Suppressor macrophage treated with lipopolysaccharide for 4 hours (primary cell): ENCODE data around the gene PCDHGB6.
"Not testable (repeated sequence)": the region's sequence is repeated elsewhere in the genome, so short reads cannot be mapped to it uniquely, and the experiment has no call there.

Experiments
- DNase-seq: peaks from one replicate; pipeline ENCODE4 v3.0.0-alpha.2; 2020

PCDHGB6 gene

DNA sequence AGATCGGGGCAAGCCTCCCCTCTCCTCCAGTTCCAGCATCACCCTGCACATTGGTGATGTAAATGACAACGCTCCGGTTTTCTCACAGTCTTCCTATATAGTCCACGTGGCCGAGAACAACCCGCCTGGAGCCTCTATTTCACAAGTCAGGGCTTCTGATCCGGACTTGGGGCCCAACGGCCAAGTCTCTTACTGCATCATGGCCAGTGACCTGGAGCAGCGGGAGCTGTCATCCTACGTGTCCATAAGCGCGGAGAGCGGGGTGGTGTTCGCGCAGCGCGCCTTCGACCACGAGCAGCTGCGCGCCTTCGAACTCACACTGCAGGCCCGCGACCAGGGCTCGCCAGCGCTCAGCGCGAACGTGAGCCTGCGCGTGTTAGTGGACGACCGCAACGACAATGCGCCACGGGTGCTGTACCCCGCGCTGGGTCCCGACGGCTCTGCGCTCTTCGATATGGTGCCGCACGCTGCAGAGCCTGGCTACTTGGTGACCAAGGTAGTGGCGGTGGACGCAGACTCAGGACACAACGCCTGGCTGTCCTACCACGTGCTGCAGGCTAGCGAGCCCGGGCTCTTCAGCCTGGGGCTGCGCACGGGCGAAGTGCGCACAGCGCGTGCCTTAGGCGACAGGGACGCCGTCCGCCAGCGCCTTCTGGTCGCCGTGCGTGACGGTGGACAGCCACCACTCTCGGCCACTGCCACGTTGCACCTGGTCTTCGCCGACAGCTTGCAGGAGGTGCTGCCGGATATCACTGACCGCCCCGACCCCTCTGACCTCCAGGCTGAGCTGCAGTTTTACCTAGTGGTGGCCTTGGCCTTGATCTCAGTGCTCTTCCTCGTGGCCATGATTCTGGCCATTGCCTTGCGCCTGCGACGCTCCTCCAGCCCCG, 18.4 kb upstream of the PCDHGB6 start:
- no peak for DNase-seq

DNA sequence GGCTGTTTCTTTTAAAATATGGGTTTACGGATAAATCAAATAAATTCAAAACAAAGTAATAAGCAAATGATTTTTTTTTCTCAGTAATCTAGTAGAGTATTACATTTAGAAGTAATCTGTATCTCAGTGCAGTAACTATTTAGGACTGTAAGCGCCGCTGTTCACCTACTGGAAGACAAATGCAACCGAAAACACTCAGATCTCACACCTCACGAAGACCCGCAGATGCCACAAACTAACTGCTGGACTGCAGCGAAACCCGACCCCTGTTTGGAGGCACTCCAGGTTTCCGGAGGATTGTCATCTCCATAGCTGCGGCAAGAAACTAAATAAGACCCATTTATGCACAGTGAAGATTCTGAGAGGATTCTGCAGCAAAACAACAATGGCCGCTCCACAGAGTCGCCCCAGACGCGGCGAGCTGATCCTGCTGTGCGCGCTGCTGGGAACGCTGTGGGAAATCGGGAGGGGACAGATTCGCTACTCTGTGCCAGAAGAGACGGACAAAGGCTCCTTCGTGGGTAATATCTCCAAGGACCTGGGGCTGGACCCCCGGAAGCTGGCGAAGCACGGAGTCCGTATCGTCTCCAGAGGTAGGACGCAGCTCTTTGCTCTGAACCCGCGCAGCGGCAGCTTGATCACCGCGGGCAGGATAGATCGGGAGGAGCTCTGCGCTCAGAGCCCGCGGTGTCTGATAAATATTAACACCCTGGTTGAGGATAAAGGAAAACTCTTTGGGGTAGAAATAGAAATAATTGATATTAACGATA, 15.2 kb upstream of the PCDHGB6 start, which contains the start of gene PCDHGA8:
TSS of gene PCDHGA8 (plus strand) at position 205 of the 770 bp plus-strand sequence. CDS start at position 386, 181 bp downstream.
- no peak for DNase-seq

DNA sequence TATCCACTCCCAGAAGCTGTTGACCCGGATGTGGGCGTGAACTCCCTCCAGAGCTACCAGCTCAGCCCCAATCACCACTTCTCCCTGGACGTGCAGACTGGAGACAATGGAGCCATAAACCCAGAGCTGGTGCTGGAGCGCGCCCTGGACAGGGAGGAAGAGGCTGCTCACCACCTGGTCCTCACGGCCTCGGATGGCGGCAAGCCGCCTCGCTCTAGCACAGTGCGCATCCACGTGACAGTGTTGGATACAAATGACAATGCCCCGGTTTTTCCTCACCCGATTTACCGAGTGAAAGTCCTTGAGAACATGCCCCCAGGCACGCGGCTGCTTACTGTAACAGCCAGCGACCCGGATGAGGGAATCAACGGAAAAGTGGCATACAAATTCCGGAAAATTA, 14.6 kb upstream of the PCDHGB6 start:
- DNase-seq = no peak

DNA sequence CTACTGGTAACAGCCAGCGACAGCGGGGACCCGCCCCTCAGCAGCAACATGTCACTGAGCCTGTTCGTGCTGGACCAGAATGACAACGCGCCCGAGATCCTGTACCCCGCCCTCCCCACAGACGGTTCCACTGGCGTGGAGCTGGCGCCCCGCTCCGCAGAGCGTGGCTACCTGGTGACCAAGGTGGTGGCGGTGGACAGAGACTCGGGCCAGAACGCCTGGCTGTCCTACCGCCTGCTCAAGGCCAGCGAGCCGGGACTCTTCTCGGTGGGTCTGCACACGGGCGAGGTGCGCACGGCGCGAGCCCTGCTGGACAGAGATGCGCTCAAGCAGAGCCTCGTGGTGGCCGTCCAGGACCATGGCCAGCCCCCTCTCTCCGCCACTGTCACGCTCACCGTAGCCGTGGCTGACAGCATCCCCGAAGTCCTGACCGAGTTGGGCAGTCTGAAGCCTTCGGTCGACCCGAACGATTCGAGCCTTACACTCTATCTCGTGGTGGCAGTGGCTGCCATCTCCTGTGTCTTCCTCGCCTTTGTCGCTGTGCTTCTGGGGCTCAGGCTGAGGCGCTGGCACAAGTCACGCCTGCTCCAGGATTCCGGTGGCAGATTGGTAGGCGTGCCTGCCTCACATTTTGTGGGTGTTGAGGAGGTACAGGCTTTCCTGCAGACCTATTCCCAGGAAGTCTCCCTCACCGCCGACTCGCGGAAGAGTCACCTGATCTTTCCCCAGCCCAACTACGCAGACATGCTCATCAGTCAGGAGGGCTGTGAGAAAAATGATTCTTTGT, 13.2 kb upstream of the PCDHGB6 start:
- DNase-seq = not testable (repeated sequence)

DNA sequence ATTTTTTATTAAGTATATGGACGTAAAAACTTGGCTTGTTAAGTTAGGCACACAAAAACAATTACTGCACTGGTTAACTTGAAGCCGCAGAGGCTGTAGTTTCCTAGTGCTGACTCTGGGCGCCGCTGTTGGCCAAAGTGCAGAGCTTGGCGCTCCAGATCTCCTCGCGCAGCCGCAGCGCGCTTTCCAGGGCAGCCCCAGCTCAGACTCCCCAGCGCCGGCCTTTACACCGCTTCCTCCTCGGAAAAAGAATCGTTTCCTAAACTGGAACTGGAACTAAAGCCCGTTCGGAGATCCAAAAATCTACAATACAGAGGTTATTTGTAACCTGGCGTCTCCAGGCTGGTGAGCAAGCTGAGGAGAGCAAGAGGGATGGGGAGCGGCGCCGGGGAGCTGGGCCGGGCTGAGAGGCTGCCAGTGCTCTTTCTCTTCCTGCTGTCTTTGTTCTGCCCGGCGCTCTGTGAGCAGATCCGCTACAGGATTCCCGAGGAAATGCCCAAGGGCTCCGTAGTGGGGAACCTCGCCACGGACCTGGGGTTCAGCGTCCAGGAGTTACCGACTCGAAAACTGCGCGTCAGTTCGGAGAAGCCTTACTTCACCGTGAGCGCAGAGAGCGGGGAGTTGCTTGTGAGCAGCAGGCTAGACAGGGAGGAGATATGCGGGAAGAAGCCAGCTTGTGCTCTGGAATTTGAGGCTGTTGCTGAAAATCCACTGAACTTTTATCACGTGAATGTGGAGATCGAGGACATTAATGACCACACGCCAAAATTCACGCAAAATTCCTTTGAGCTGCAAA, 9.9 kb upstream of the PCDHGB6 start, which contains the start of gene PCDHGB5:
TSS of gene PCDHGB5 (plus strand) at position 192 of the 796 bp plus-strand sequence. CDS start at position 373, 181 bp downstream.
- DNase-seq = peak; percentile 51

DNA sequence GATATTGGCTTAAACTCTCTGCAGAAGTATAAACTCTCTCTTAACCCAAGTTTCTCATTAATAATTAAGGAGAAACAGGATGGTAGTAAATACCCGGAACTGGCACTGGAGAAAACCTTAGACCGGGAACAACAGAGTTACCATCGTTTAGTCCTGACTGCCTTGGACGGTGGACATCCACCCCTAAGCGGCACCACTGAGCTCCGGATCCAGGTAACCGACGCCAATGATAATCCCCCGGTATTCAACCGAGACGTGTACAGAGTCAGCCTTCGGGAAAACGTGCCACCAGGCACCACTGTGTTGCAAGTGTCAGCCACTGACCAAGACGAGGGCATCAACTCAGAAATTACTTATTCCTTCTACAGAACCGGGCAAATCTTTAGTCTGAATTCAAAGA, 9.2 kb upstream of the PCDHGB6 start:
- no peak for DNase-seq

DNA sequence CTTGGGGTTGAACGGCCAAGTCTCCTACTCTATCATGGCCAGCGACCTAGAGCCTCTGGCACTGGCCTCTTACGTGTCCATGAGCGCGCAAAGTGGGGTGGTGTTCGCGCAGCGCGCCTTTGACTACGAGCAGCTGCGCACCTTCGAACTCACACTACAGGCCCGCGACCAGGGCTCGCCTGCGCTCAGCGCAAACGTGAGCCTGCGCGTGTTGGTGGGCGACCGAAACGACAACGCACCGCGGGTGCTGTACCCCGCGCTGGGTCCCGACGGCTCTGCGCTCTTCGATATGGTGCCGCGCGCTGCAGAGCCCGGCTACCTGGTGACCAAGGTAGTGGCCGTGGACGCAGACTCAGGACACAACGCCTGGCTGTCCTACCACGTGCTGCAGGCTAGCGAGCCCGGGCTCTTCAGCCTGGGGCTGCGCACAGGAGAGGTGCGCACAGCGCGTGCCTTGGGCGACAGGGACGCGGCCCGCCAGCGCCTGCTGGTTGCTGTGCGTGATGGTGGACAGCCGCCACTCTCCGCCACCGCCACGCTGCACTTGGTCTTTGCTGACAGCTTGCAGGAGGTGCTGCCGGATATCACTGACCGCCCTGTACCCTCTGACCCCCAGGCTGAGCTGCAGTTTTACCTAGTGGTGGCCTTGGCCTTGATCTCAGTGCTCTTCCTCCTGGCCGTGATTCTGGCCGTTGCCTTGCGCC, 8.1 kb upstream of the PCDHGB6 start:
- no peak for DNase-seq

DNA sequence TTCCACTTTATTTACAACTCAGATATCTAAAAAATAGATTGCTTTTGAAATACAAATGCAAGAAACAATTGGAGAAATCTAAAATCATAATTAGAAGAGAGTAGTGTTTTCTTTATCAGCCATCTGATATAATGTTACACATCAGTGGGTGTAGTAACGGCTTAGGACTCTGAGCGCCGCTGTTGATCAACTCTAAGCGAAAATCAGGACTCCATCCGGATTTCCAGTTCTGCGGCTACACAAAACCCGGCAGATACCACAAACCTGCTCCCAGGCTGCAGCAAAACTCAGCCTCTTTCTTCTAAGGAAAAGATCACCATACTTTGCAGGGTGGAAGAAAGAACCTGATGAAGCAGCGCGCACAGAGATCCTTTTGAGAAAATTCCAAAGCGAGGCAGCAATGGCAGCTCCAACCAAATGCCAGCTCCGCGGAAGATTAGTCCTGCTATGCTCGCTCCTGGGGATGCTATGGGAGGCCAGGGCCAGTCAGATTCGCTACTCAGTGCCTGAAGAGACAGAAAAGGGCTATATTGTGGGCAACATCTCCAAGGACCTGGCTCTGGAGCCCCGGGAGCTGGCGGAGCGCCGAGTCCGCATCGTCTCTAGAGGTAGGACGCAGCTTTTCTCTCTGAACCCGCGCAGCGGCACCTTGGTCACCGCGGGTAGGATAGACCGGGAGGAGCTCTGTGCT, 5.1 kb upstream of the PCDHGB6 start, which contains the start of gene PCDHGA9:
TSS of gene PCDHGA9 (plus strand) at position 226 of the 691 bp plus-strand sequence. CDS start at position 401, 175 bp downstream.
- DNase-seq = peak; percentile 26

DNA sequence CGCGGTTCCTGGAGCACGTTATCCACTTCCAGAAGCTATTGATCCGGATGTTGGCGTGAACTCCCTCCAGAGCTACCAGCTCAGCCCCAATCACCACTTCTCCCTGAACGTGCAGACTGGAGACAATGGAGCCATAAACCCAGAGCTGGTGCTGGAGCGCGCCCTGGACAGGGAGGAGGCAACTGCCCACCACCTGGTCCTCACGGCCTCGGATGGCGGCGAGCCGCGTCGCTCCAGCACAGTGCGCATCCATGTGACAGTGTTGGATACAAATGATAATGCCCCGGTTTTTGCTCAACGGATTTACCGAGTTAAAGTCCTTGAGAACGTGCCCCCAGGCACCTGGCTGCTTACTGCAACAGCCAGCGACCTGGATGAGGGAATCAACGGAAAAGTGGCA, 4.4 kb upstream of the PCDHGB6 start:
- no peak for DNase-seq

DNA sequence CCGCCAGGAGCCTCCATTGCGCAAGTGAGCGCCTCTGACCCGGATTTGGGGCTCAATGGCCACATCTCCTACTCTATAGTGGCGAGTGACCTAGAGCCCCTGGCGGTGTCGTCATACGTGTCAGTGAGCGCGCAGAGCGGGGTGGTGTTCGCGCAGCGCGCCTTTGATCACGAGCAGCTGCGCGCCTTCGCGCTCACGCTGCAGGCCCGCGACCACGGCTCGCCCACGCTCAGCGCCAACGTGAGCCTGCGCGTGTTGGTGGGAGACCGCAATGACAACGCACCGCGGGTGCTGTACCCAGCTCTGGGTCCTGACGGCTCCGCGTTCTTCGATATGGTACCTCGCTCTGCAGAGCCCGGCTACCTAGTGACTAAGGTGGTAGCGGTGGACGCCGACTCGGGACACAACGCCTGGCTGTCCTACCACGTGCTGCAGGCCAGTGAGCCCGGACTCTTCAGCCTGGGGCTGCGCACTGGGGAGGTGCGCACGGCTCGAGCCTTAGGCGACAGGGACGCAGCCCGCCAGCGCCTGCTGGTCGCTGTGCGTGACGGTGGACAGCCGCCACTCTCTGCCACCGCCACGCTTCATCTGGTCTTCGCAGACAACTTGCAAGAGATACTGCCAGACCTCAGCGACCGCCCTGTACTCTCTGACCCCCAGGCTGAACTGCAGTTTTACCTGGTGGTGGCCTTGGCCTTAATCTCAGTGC, 1.9 kb downstream of the PCDHGB6 start:
- DNase-seq = no peak

DNA sequence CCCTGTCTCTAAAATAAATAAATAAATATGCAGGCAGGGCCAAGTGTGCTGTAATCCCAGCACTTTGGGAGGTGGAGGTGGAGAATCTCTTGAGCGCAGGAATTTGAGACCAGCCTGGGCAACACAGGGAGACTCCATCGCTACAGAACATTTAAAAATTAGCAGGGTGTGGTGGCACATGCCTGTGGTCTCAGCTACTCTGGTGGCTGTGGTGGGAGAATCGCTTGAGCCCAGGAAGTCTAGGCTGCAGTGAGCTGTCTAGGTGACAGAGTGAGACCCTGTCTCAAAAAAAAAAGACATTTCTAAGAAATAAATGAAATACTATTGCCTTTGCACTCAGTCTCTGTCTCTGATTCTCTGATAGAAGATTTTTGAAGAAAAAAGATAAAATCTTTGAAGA, 3.8 kb downstream of the PCDHGB6 start:
- DNase-seq = no peak

DNA sequence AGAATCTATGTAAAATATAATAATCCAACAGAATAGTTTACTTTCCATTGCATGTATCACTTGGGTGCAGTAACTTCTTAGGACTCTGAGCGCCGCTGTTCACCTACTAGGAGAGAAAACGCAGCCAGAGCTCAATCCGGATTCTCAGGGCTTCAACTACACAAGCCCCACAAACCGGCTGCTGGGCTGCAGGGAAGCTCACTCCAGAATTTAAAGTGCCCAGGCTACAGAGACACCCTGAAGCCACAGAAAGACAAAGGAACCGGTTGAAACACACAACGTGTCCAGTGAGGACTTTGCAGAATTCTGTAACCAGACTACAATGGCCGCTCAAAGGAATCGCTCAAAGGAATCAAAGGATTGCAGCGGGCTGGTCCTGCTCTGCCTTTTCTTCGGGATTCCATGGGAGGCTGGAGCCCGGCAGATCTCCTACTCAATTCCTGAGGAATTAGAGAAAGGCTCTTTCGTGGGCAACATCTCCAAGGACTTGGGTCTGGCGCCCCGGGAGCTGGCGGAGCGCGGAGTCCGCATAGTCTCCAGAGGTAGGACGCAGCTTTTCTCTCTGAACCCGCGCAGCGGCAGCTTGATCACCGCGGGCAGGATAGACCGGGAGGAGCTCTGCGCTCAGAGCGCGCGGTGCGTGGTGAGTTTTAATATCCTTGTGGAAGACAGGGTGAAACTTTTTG, 5.2 kb downstream of the PCDHGB6 start, which contains the start of gene PCDHGA10:
TSS of gene PCDHGA10 (plus strand) at position 134 of the 686 bp plus-strand sequence. CDS start at position 323, 189 bp downstream.
- peak; percentile 69 for DNase-seq

DNA sequence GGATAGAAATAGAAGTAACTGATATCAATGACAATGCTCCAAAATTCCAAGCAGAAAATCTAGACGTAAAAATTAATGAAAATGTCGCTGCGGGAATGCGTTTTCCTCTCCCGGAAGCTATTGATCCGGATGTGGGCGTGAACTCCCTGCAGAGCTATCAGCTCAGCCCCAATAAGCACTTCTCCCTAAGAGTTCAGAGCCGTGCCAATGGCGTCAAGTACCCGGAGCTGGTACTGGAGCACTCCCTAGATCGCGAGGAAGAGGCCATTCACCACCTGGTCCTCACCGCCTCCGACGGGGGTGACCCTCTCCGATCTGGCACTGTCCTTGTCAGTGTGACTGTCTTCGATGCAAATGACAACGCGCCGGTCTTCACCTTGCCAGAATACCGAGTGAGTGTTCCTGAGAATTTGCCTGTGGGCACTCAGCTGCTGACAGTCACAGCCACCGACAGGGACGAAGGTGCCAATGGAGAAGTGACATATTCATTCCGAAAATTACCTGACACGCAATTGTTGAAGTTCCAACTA, 5.8 kb downstream of the PCDHGB6 start:
- no peak for DNase-seq

DNA sequence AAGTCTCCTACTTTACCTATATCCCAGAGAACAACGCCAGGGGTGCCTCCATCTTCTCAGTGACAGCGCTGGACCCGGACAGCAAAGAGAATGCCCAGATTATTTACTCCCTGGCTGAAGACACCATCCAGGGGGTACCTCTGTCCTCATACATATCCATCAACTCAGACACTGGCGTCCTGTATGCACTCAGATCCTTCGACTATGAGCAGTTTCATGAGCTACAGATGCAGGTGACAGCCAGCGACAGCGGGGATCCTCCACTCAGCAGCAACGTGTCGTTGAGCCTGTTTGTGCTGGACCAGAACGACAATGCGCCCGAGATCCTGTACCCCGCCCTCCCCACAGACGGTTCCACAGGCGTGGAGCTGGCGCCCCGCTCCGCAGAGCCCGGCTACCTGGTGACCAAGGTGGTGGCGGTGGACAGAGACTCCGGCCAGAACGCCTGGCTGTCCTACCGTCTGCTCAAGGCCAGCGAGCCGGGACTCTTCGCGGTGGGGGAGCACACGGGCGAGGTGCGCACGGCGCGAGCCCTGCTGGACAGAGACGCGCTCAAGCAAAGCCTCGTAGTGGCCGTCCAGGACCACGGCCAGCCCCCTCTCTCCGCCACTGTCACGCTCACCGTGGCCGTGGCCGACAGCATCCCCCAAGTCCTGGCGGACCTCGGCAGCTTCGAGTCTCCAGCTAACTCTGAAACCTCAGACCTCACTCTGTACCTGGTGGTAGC, 6.9 kb downstream of the PCDHGB6 start:
- DNase-seq = not testable (repeated sequence)

DNA sequence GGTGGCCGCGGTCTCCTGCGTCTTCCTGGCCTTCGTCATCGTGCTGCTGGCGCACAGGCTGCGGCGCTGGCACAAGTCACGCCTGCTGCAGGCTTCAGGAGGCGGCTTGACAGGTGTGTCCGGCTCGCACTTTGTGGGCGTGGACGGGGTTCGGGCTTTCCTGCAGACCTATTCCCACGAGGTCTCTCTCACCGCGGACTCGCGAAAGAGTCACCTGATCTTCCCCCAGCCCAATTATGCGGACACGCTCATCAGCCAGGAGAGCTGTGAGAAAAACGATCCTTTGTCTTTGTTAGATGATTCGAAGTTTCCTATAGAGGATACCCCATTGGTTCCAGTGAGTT, 7.4 kb downstream of the PCDHGB6 start:
- not testable (repeated sequence) for DNase-seq

DNA sequence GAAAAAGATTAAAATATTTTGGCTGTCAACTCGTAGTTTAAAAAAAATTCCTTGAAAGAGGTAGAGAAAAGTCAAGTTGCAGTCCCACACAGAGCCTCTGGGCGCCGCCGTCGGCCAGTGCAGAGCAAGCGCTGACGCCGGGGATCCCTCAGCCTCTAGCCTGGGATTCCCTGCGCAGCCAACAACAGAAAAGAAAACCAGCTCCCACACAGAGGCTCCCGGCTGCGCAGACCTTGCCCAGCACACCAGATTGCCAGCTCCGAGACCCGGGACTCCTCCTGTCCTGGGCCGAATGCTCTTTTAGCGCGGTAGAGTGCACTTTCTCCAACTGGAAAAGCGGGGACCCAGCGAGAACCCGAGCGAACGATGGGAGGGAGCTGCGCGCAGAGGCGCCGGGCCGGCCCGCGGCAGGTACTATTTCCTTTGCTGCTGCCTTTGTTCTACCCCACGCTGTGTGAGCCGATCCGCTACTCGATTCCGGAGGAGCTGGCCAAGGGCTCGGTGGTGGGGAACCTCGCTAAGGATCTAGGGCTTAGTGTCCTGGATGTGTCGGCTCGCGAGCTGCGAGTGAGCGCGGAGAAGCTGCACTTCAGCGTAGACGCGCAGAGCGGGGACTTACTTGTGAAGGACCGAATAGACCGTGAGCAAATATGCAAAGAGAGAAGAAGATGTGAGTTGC, 9.8 kb downstream of the PCDHGB6 start, which contains the start of gene PCDHGB7:
TSS of gene PCDHGB7 (plus strand) at position 184 of the 679 bp plus-strand sequence. CDS start at position 367, 183 bp downstream.
- DNase-seq = peak; percentile 88
